NCI-H1436 treated with DMSO at 0.1 percent for 48 hours (cell line): Measurements from ENCODE around the gene RPS28.
"Not testable (repeated sequence)": the region's sequence is repeated elsewhere in the genome, so short reads cannot be mapped to it uniquely, and the experiment has no call there.

Source experiments
- DNase-seq: peaks from one replicate; lab custom pipeline; 2025; lab: John Stamatoyannopoulos, UW

Gene RPS28

GRCh38 chr19:8342684-8343482, 21.6 kb downstream of the RPS28 start, which contains the start of gene KANK3:
Gene KANK3, minus strand, starts transcription at chr19:8343262. Its CDS starts 5,434 bp downstream, at chr19:8337828.
- DNase-seq: peak; percentile 67

- DNase-seq: no peak
These were observed 22.2 kb downstream of the RPS28 start for GRCh38 chr19:8343483-8343844.

DNA sequence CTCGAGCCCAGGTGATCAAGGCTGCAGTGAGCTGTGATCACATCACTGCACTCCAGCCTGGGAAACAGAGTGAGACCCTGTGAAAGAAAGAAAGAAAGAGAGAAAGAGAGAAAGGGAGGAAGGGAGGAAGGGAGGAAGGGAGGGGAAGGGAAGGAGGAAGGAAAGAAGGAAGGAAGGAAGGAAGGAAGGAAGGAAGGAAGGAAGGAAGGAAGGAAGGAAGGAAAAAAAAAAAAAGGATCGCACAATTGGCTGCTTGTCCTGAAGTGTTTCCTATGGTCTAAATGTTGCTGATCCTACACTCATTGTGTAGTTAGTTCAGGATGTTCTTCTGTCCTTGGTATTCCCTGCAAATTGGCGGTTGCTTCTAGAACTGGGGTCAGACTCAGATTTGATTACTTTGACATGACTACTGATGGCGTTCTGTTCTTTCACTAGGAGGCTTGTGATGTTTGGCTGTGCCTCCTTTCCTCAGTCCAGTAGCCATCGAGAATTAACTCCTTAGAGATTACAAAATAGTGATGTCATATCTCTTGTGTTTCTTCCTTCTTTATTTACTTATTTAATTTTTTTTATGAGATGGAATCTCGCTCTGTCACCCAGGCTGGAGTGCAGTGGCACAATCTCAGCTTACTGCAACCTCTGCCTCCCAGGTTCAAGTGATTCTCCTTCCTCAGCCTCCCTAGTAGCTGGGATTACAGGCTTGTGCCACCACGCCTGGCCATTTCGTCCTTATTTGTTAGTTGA, 28.5 kb downstream of the RPS28 start:
- DNase-seq: not testable (repeated sequence)

DNA sequence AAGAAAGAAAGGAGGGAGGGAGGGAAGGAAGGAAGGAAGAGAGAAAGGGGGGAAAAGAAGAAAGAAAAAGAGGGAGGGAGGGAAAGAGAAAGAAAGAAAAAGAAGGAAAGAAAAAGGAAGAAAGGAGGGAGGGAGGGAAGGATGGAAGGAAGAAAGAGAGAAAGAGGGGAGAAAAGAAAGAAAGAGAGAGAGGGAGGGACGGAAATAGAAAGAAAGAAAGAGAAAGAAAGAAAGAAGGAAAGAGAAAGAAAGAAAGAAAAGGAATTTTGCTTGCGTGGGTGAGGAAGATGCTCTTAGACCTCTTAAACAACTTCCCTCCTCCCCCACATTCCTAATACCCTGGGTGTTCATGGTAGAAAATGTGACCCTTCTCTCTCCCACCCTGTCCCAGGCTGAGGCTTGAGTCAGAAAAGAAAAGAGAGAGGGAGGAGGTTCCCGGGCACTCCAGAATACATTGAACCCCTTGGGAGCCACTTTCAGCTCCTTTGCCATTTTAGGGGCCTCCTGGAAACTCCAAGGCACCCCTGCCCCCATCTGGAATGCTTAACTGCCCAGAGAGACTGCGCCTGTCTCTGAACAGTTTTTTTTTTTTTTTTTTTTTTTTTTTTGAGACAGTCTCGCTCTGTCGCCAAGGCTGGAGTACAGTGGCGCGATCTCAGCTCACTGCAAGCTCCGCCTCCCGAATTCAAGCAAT, 31.0 kb downstream of the RPS28 start:
- DNase-seq: no peak

DNA sequence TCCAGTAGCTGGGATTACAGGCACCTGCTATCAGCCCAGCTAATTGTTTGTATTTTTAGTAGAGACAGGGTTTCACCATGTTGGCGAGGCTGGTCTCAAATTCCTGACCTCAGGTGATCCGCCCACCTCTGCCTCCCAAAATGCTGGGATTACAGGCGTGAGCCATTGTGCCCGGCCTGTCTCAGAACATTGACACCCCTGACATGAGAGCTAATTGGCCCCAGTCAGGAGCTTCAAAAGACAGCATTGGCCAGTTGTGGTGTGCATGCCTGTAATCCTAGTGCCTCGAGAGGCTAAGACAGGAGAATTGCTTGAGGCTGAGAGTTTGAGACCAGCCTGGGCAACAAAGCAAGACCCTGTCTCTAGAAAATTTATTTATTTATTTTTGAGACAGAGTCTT, 31.5 kb downstream of the RPS28 start:
- not testable (repeated sequence) for DNase-seq

- no peak for DNase-seq
These were observed 34.5 kb downstream of the RPS28 start for GRCh38 chr19:8355631-8356402.

DNA sequence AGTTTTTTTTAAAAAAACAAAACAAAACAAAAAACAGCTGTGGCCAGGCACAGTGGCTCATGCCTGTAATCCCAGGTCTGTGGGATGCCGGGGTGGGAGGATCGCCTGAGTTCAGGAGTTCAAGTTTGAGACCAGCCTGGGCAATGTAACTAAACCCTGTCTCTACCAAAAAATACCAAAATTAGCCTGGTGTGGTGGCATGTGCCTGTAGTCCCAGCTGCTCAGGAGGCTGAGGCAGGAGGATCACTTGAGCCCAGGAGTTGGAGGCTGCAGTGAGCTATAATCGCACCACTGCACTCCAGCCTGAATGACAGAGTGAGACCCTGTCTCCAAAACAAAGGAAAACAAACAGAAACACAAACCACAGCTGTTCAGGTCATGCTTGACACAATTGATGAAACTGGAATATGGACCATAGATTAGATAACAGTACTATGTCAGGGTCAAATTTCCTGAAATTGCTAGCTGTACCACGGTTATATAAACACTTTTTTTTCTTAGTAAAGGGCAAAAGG, 35.8 kb downstream of the RPS28 start:
- DNase-seq: no peak

- DNase-seq: no peak
These were observed 37.7 kb downstream of the RPS28 start for GRCh38 chr19:8358948-8359347.

- DNase-seq: no peak
These were observed 38.9 kb downstream of the RPS28 start for GRCh38 chr19:8360196-8360595.

DNA sequence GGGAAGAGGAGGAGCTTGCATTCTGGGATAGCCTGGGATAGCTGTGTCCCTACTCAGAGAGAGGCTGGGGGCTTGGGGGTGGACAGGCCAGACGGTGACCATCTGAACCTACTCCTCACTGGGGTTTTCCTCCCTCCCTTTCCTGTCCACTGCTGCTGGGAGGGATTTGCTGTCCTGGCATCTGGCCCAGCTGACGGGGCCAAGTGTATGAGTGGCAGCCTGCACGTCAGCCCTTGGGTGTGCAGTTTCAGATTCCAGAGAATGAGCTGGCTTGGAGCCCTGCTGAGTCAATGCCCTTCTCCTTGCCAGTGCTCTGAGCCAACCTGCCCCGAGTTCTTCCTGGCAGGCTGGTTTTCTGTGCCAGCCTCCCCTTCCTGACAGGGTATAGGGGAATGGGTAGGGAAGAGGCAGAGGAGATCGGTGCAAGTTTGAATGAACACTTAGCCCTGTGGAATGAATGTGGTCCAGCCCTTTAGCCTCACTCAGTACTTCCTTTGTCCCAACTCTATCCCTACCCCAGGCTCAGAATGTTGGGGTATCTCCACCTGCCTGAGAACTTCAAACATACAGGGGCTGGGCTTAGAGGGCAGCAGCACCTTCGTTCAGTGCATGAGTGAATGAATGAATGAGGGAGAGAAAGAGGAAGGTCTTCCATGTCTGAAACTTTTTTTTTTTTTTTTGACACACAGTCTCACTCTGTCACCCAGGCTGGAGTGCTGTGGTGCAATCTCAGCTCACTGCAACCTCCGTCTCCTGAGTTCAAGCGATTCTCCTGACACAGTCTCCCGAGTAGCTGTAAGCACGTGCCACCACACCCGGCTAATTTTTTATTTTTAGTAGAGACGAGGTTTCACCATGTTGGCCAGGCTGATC, 40.9 kb downstream of the RPS28 start:
- no peak for DNase-seq

GRCh38 chr19:8363803-8364771, 42.8 kb downstream of the RPS28 start, which contains the start of gene ANGPTL4:
Gene ANGPTL4, plus strand, starts transcription at chr19:8364155. Its CDS starts 167 bp downstream, at chr19:8364322.
- DNase-seq: no peak

GRCh38 chr19:8366121-8366581, 44.9 kb downstream of the RPS28 start:
- DNase-seq: no peak

GRCh38 chr19:8366961-8367326, 45.6 kb downstream of the RPS28 start:
- DNase-seq: no peak

- no peak for DNase-seq
These were observed 46.2 kb downstream of the RPS28 start for GRCh38 chr19:8367327-8368001.

DNA sequence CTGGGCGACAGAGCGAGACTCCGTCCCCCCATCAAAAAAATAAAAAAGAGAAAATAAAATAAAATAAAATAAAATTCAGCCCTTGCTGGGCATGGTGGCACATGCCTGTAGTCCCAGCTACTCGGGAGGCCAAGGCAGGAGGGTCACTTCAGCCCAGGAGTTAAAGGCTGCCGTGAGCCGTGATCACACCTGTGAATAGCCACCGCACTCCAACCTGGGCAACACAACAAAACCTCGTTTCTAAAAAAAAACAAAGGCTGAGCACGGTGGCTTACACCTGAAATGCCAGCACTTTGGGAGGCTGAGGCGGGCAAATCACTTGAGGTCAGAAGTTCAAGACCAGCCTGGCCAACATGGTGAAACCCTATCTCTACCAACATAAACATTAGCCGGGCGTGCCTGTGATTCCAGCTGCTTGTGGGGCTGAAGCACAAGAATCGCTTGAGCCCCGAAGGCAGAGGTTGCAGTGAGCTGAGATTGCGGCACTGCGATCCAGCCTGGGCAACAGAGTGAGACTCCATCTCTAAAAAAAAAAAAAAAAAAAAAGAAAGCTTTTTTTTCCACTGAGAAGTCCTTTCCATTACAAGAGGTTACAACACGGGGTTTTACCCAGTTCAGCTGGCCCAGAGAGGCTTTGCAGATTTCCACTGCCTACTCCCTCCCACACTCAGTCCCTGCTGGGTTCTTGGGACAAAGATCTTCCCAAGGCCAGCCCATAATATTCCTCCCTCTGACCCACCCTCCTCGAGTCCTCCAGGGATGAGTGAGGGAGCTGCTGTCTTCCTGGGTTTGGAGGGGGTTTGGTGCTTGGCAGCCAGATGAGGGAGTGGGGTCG, 49.1 kb downstream of the RPS28 start:
- no peak for DNase-seq

GRCh38 chr19:8371011-8371804, 49.9 kb downstream of the RPS28 start:
- no peak for DNase-seq
